PC-9 (cell line): ENCODE results near the gene PBX1. TPM values are rescaled to one million over a fixed set of nuclear protein-coding genes. Genes with fewer than 3 reads are reported as not detected.
"Not testable (repeated sequence)": the region's sequence is repeated elsewhere in the genome, so short reads cannot be mapped to it uniquely, and the experiment has no call there.

ENCODE experiments used
- BruUV-seq: library from RNA; stranded (reverse); fragments of 400-500 nt; replicated peaks from 2 replicates; lab custom pipeline; 2021; lab: Mats Ljungman, UMichigan
- CTCF ChIA-PET: fragments of 300-600 bp; sonication (Branson Sonifier 250); formaldehyde crosslinking; loops from one replicate; lab custom pipeline; 2022; ENCODE audit warnings: antibody characterized with exemption; lab: Charles Lee
- POLR2A ChIA-PET: fragments of 300-600 bp; sonication (Branson Sonifier 250); formaldehyde crosslinking; loops from one replicate; lab custom pipeline; 2022; ENCODE audit warnings: antibody characterized with exemption; ENCODE audit not compliant: unreplicated experiment; lab: Charles Lee
- DNase-seq, 2 experiments: peaks; one replicate each; pipeline versions ENCODE4 v3.0.0 to v3.0.0-alpha.2; 2015 to 2022; ENCODE audit warnings: mixed read lengths in 1 of 2
- H2AFZ ChIP-seq: fragments of 200-600 bp; sonication (generic); 2 replicates; pipeline ENCODE4 v1.8.1; 2017; ENCODE audit warnings: antibody characterized with exemption
- H3F3A ChIP-seq: fragments of 200-600 bp; sonication (generic); 2 replicates; pipeline ENCODE4 v1.8.1; 2017; ENCODE audit warnings: antibody characterized with exemption, mild to moderate bottlenecking, low read depth; ENCODE audit not compliant: insufficient read depth
- H3K27ac ChIP-seq: fragments of 200-600 bp; sonication (generic); 2 replicates; pipeline ENCODE4 v1.6.1; 2016; ENCODE audit warnings: mixed run types
- H3K27me3 ChIP-seq: fragments of 200-600 bp; sonication (generic); 2 replicates; pipeline ENCODE4 v1.6.1; 2016; ENCODE audit warnings: low read depth, mixed run types; ENCODE audit not compliant: insufficient read depth
- H3K36me3 ChIP-seq: fragments of 200-600 bp; sonication (generic); 2 replicates; pipeline ENCODE4 v1.6.1; 2016; ENCODE audit warnings: low read depth, mixed run types
- H3K4me1 ChIP-seq: fragments of 200-600 bp; sonication (generic); replicated peaks from 2 replicates; pipeline ENCODE4 v1.6.1; 2016; ENCODE audit warnings: mixed run types; ENCODE audit not compliant: insufficient read depth
- H3K4me2 ChIP-seq: fragments of 200-600 bp; sonication (generic); 2 replicates; pipeline ENCODE4 v1.6.1; 2017; ENCODE audit warnings: mixed run types
- H3K4me3 ChIP-seq: fragments of 200-600 bp; sonication (generic); 2 replicates; pipeline ENCODE4 v1.6.1; 2016; ENCODE audit warnings: mixed run types
- H3K79me2 ChIP-seq: fragments of 200-600 bp; sonication (generic); 2 replicates; pipeline ENCODE4 v1.6.1; 2017; ENCODE audit warnings: low read depth, mixed run types
- H3K9me2 ChIP-seq: fragments of 200-600 bp; sonication (generic); 2 replicates; pipeline ENCODE4 v1.8.1; 2017; ENCODE audit warnings: mild to moderate bottlenecking; ENCODE audit not compliant: insufficient read depth
- H3K9me3 ChIP-seq: fragments of 200-600 bp; sonication (generic); 2 replicates; pipeline ENCODE4 v1.8.1; 2016; ENCODE audit warnings: low read depth; ENCODE audit not compliant: insufficient read depth
- H4K20me1 ChIP-seq: fragments of 200-600 bp; sonication (generic); 2 replicates; pipeline ENCODE4 v1.8.1; 2017; ENCODE audit not compliant: insufficient read depth
- CTCF ChIP-seq: fragments of 200-600 bp; sonication (generic); conservative IDR thresholded peaks from 2 replicates; pipeline ENCODE4 v1.6.1; 2017; ENCODE audit warnings: mixed run types, antibody characterized with exemption, mild to moderate bottlenecking, moderate library complexity
- EZH2 ChIP-seq: fragments of 200-600 bp; sonication (generic); IDR thresholded peaks from 2 replicates; pipeline ENCODE4 v1.8.0; 2017; ENCODE audit warnings: antibody characterized with exemption, low read depth
- intact Hi-C: fragments of 100-400 bp; cut with micrococcal nuclease; formaldehyde crosslinking; loops from one replicate; pipeline ENCODE4 v1.10.0; 2022; ENCODE audit not compliant: unreplicated experiment
- total RNA-seq: library from RNA; stranded (reverse); gene quantifications from 2 replicates; pipeline ENCODE4 v1.2.3, GENCODE V29; 2021

Gene PBX1
- total RNA-seq, 1 experiment from 2014 or later: 57.7 TPM

- no TSS peak for BruUV-seq
- Histone ChIP-seq H3K27me3 (no peaks in the 10 kb centered on the region), H3K4me1 (peaks cover 74% of the 10 kb centered on the region), H3K9me2 (no peaks in the 10 kb centered on the region), H3F3A (peaks cover 37% of the 10 kb centered on the region), H3K79me2 (peaks cover 35% of the 10 kb centered on the region), H4K20me1 (no peaks in the 10 kb centered on the region), H3K36me3 (peaks cover 13% of the 10 kb centered on the region), H3K27ac (peak overlapping the region; percentile 95), H3K4me2 (peak overlapping the region; percentile 83), H2AFZ (peak overlapping the region; percentile 26), H3K4me3 (peak overlapping the region; percentile 49), H3K9me3 (no peaks in the 10 kb centered on the region)
- ChIA-PET CTCF (interaction anchor here (0.7 to 1.4 kb wide), 3 partner anchors 9 to 58 kb away, joined by 3 to 8 read pairs (median 4); no protein-coding TSS in a partner anchor), POLR2A (interaction anchor here (0.8 to 1.3 kb wide), 3 partner anchors 10 to 1045 kb away, joined by 4 to 15 read pairs (median 14); partner anchors contain the start of gene PBX1)
- intact Hi-C loops: loop anchor here (1.0 to 10.0 kb wide), 10 partner anchors 9 to 563 kb away; no protein-coding TSS in a partner anchor
- DNase-seq: peak; percentile 75 to 95
- TF ChIP-seq CTCF: no peak
- TF ChIP-seq EZH2: no peak
These were observed 43.1 kb downstream of the PBX1 start for GRCh38 chr1:164602101-164602422.

GRCh38 chr1:164602480-164603093 is 43.6 kb downstream of the PBX1 start:
- Histone ChIP-seq H3K9me2 (no peaks in the 10 kb centered on the region), H4K20me1 (no peaks in the 10 kb centered on the region), H3F3A (peaks cover 37% of the 10 kb centered on the region), H3K4me2 (peak overlapping the region; percentile 83), H3K79me2 (peaks cover 35% of the 10 kb centered on the region), H3K36me3 (0 out of 2 replicates have a peak, but pooled peaks cover 9% of the 10 kb centered on the region), H3K27ac (peak overlapping the region; percentile 95), H3K4me1 (peaks cover 69% of the 10 kb centered on the region), H3K4me3 (peak overlapping the region; percentile 49), H2AFZ (peak overlapping the region; percentile 26), H3K9me3 (no peaks in the 10 kb centered on the region), H3K27me3 (no peaks in the 10 kb centered on the region)
- ChIA-PET POLR2A (interaction anchor here (0.8 to 1.3 kb wide), 3 partner anchors 9 to 1045 kb away, joined by 4 to 15 read pairs (median 14); partner anchors contain the start of gene PBX1), CTCF (interaction anchor here (0.6 to 1.4 kb wide), 6 partner anchors 9 to 1803 kb away, joined by 3 to 8 read pairs (median 5); partner anchors contain the start of gene PBX1)
- no TSS peak for BruUV-seq
- intact Hi-C loops: loop anchor here (1.0 to 10.0 kb wide), 10 partner anchors 9 to 562 kb away; no protein-coding TSS in a partner anchor
- DNase-seq: peak; percentile 65 to 83
- TF ChIP-seq EZH2 (no peak), CTCF (no peak)

- BruUV-seq, H2AFZ ChIP-seq, H3K9me2 ChIP-seq, H3K27me3 ChIP-seq, H3K36me3 ChIP-seq, DNase-seq, H3K9me3 ChIP-seq, H4K20me1 ChIP-seq, POLR2A ChIA-PET, H3K4me3 ChIP-seq, CTCF ChIA-PET: not testable (repeated sequence)
- Histone ChIP-seq H3K27ac (peak overlapping the region; percentile 95), H3K4me1 (peaks cover 57% of the 10 kb centered on the region), H3F3A (peaks cover 26% of the 10 kb centered on the region), H3K4me2 (peak overlapping the region; percentile 83), H3K79me2 (peaks cover 31% of the 10 kb centered on the region)
- intact Hi-C loops: loop anchor here (2.0 to 10.0 kb wide), 3 partner anchors 79 to 561 kb away; no protein-coding TSS in a partner anchor
These were observed 44.8 kb downstream of the PBX1 start for GRCh38 chr1:164603805-164604204.
